IMR-90 (cell line): ENCODE results near the gene STAT4. TPM values are rescaled to one million over a fixed set of nuclear protein-coding genes. Genes with fewer than 3 reads are reported as not detected.

ENCODE experiments used
- ATAC-seq: fragments of 200-7000 bp; cut with Tn5 transposase; 2 replicates; pipeline ENCODE4 v1.9.1; 2020; ENCODE audit warnings: low read depth, mild to moderate bottlenecking, moderate library complexity
- BruUV-seq: library from RNA; stranded (reverse); fragments of 400-500 nt; replicated peaks from 2 replicates; lab custom pipeline; 2021; lab: Mats Ljungman, UMichigan
- CTCF ChIA-PET: fragments of 300-600 bp; formaldehyde crosslinking; extraction: SDS; loops from one replicate; lab custom pipeline; 2021; ENCODE audit warnings: antibody characterized with exemption; lab: Yijun Ruan, JAX
- POLR2A ChIA-PET: fragments of 300-600 bp; sonication (Branson Sonifier 250); formaldehyde crosslinking; loops from one replicate; lab custom pipeline; 2022; ENCODE audit warnings: antibody characterized with exemption; ENCODE audit not compliant: unreplicated experiment; lab: Charles Lee
- DNase-seq: peaks from one replicate; pipeline ENCODE4 v3.0.0; 2013
- H2AFZ ChIP-seq: replicated peaks from 2 replicates; pipeline ENCODE3; 2013; ENCODE audit warnings: low read length, mild to moderate bottlenecking; ENCODE audit not compliant: poor library complexity
- H2AK5ac ChIP-seq: 2 replicates; pipeline ENCODE4 v1.6.1; 2013; ENCODE audit warnings: low read depth, low read length, inconsistent platforms
- H2AK9ac ChIP-seq: replicated peaks from 2 replicates; pipeline ENCODE3; 2013; ENCODE audit warnings: mild to moderate bottlenecking, low read depth, low read length, moderate library complexity; ENCODE audit not compliant: poor library complexity
- H2BK120ac ChIP-seq: 2 replicates; pipeline ENCODE4 v1.6.1; 2013; ENCODE audit warnings: low read depth, low read length, inconsistent platforms
- H2BK15ac ChIP-seq: 3 replicates; pipeline ENCODE4 v1.6.1; 2013; ENCODE audit warnings: low read depth, low read length, inconsistent platforms
- H2BK20ac ChIP-seq: 2 replicates; pipeline ENCODE4 v1.6.1; 2013; ENCODE audit warnings: low read depth, mild to moderate bottlenecking, inconsistent platforms, low read length, moderate library complexity
- H2BK5ac ChIP-seq: 2 replicates; pipeline ENCODE4 v1.6.1; 2013; ENCODE audit warnings: mild to moderate bottlenecking, low read depth, low read length, inconsistent platforms; ENCODE audit not compliant: poor library complexity, severe bottlenecking
- H3K14ac ChIP-seq: replicated peaks from 2 replicates; pipeline ENCODE4 v1.6.1; 2013; ENCODE audit warnings: low read depth, low read length, inconsistent platforms
- H3K18ac ChIP-seq: 2 replicates; pipeline ENCODE4 v1.6.1; 2013; ENCODE audit warnings: low read depth, low read length, control low read depth
- H3K23ac ChIP-seq: 2 replicates; pipeline ENCODE4 v1.6.1; 2013; ENCODE audit warnings: low read depth, low read length, inconsistent platforms
- H3K27ac ChIP-seq: 2 replicates; pipeline ENCODE4 v1.5.1; 2013; ENCODE audit warnings: mild to moderate bottlenecking, control low read depth, low read length; ENCODE audit not compliant: insufficient read depth
- H3K27me3 ChIP-seq: 2 replicates; pipeline ENCODE4 v1.6.1; 2013; ENCODE audit warnings: low read length; ENCODE audit not compliant: control insufficient read depth, insufficient read depth
- H3K36me3 ChIP-seq: 2 replicates; pipeline ENCODE4 v1.6.1; 2013; ENCODE audit warnings: low read length, mixed read lengths; ENCODE audit not compliant: control insufficient read depth, insufficient read depth
- H3K4ac ChIP-seq: 2 replicates; pipeline ENCODE4 v1.6.1; 2013; ENCODE audit warnings: low read depth, low read length, inconsistent platforms
- H3K4me1 ChIP-seq: 2 replicates; pipeline ENCODE4 v1.6.1; 2013; ENCODE audit warnings: low read length, mixed read lengths; ENCODE audit not compliant: control insufficient read depth, insufficient read depth
- H3K4me2 ChIP-seq: 2 replicates; pipeline ENCODE4 v1.6.1; 2013; ENCODE audit warnings: low read depth, mild to moderate bottlenecking, control low read depth, low read length, moderate library complexity
- H3K4me3 ChIP-seq: 2 replicates; pipeline ENCODE4 v1.5.1; 2013; ENCODE audit warnings: low read depth, mild to moderate bottlenecking, control low read depth, low read length, moderate library complexity; ENCODE audit not compliant: insufficient read depth
- H3K56ac ChIP-seq: 2 replicates; pipeline ENCODE4 v1.6.1; 2013; ENCODE audit warnings: low read length, inconsistent platforms; ENCODE audit not compliant: insufficient read depth; ENCODE audit errors: extremely low read depth
- H3K79me1 ChIP-seq, 2 experiments: 2 replicates each; pipeline ENCODE4 v1.6.1; 2013; ENCODE audit warnings: low read length in 2 of 2, inconsistent platforms in 1 of 2, low read depth in 1 of 2
- H3K9ac ChIP-seq: 2 replicates; pipeline ENCODE4 v1.6.1; 2013; ENCODE audit warnings: low read depth, low read length, control low read depth
- H3K9me1 ChIP-seq: 2 replicates; pipeline ENCODE4 v1.6.1; 2013; ENCODE audit warnings: low read length, inconsistent platforms; ENCODE audit not compliant: insufficient read depth
- H3K9me3 ChIP-seq: 2 replicates; pipeline ENCODE4 v1.6.1; 2013; ENCODE audit warnings: low read length; ENCODE audit not compliant: control insufficient read depth, insufficient read depth
- H4K20me1 ChIP-seq: 2 replicates; pipeline ENCODE4 v1.6.1; 2013; ENCODE audit warnings: low read length, inconsistent platforms; ENCODE audit not compliant: insufficient read depth
- H4K5ac ChIP-seq: 2 replicates; pipeline ENCODE4 v1.6.1; 2013; ENCODE audit warnings: mild to moderate bottlenecking, low read depth, low read length, control low read depth
- H4K8ac ChIP-seq, 2 experiments: 2 replicates each; pipeline ENCODE4 v1.6.1; 2013; ENCODE audit warnings: low read depth in 2 of 2, low read length in 2 of 2, control low read depth in 1 of 2, inconsistent platforms in 1 of 2
- H4K91ac ChIP-seq: 2 replicates; pipeline ENCODE4 v1.6.1; 2013; ENCODE audit warnings: low read depth, low read length, inconsistent platforms; ENCODE audit not compliant: insufficient read depth
- MAFK ChIP-seq: IDR thresholded peaks from 2 replicates; pipeline ENCODE4 v1.6.1; 2012; ENCODE audit warnings: low read depth, low read length, improper control_type of control experiment
- NFE2L2 ChIP-seq: fragments of 150-350 bp; IDR thresholded peaks from 2 replicates; pipeline ENCODE4 v1.6.1; 2016; ENCODE audit warnings: low read depth, mild to moderate bottlenecking, low read length
- POLR2A ChIP-seq: IDR thresholded peaks from 2 replicates; pipeline ENCODE4 v1.6.1; 2012; ENCODE audit warnings: mild to moderate bottlenecking, low read depth, low read length
- RAD21 ChIP-seq: IDR thresholded peaks from 2 replicates; pipeline ENCODE4 v1.6.1; 2012; ENCODE audit warnings: low read length, improper control_type of control experiment
- SMC3 ChIP-seq: fragments of 150-350 bp; IDR thresholded peaks from 2 replicates; pipeline ENCODE4 v1.6.1; 2016; ENCODE audit warnings: low read depth, mild to moderate bottlenecking, antibody characterized with exemption, low read length, moderate library complexity
- WGBS, 2 experiments: methylation state at CpG; one replicate each; pipeline versions ENCODE4 v1.1.5 to v1.1.7; 2013; ENCODE audit warnings: missing lambda C conversion rate in 2 of 2; ENCODE audit not compliant: insufficient read length in 1 of 2; ENCODE audit errors: extremely low coverage in 2 of 2; 5-methylcytosine and 5-hydroxymethylcytosine counted together
- dilution Hi-C: fragments of 300-500 bp; cut with HindIII; formaldehyde crosslinking; loops from one replicate; pipeline ENCODE4 v1.14.3; 2018; ENCODE audit warnings: low sequenced_read_pairs; ENCODE audit not compliant: unreplicated experiment
- in situ Hi-C: fragments of 300-500 bp; cut with MboI; formaldehyde crosslinking; loops from 3 replicates; pipeline ENCODE4 v1.14.3; 2019; ENCODE audit warnings: low sequenced_read_pairs, inconsistent platforms, mixed read lengths
- intact Hi-C: fragments of 100-400 bp; cut with micrococcal nuclease; formaldehyde crosslinking; loops from 2 replicates; pipeline ENCODE4 v1.10.0; 2022
- polyA plus RNA-seq, 3 experiments: library from polyadenylated mRNA; depleted of rRNA; stranded (reverse); fragments of >200 nt; gene quantifications; 2 replicates each; pipeline ENCODE4 v1.2.3, GENCODE V29; 2012; ENCODE audit warnings: low replicate concordance in 1 of 3
- total RNA-seq: library from RNA; depleted of rRNA; stranded (reverse); fragments of >200 nt; gene quantifications from 2 replicates; pipeline ENCODE4 v1.2.3, GENCODE V29; 2012
- TF ChIP-seq, protein P1 (sequence below): fragments of 150-350 bp; IDR thresholded peaks from 2 replicates; pipeline ENCODE4 v1.6.1; 2017; ENCODE audit warnings: mild to moderate bottlenecking, antibody characterized with exemption, low read length, low read depth
- TF ChIP-seq, protein P2 (sequence below): conservative IDR thresholded peaks from 2 replicates; pipeline ENCODE4 v1.5.1; 2012; ENCODE audit warnings: mild to moderate bottlenecking, low read depth, low read length, improper control_type of control experiment

The STAT4 gene
- total and polyA plus RNA-seq, 2 of the 4 experiments (the other 2 are of a cell fraction) = 0.36 to 0.48 TPM

DNA sequence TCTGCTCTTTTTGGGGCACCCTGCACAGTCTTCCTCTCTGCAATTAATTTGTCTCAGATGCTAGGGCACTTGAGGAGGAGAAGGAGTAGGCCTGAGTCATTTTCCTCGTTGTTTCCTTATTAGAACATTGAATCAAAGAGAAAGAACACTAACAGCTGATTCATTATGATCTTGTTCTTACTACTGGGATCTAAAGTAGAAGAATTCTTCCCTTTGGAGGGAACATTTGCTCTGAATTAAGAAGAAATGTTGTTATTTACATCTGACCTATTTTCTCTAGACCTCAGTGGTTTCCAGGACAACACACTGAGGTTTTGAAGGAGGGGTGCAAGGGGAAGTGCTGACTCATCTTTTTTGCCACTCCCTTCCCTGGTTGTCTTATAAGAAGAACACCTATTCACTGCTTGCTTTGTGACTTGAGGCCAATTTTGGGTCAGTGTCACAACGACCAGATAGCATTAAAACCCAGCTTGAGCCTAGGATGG lies 112.5 kb downstream of the STAT4 start:
- Histone ChIP-seq H3K79me1 (no peaks in the 10 kb centered on the region), H2BK5ac (peak overlapping the region; percentile 83), H3K27ac (peak overlapping the region; percentile 64), H2AK5ac (peak overlapping the region; percentile 80), H3K9ac (no peak overlapping the region), H3K56ac (peak overlapping the region; percentile 52; the same call in 1 of the 2 replicates), H3K4me1 (peaks cover 13% of the 10 kb centered on the region), H3K4ac (peak overlapping the region; percentile 88), H4K8ac (peak overlapping the region; percentile 62 to 83), H2BK20ac (peak overlapping the region; percentile 82), H3K9me1 (peaks cover 13% of the 10 kb centered on the region), H3K4me3 (no peak overlapping the region), H4K5ac (peak overlapping the region; percentile 79), H3K14ac (peak overlapping the region; percentile 88), H3K9me3 (no peaks in the 10 kb centered on the region), H4K91ac (peak overlapping the region; percentile 65), H3K23ac (peak overlapping the region; percentile 61), H3K4me2 (no peak overlapping the region; the same call in 1 of the 2 replicates), H4K20me1 (no peaks in the 10 kb centered on the region), H2BK15ac (peak overlapping the region; percentile 86), H2AK9ac (peak overlapping the region; percentile 82), H2AFZ (peak overlapping the region; percentile 75), H3K27me3 (no peaks in the 10 kb centered on the region), H2BK120ac (peak overlapping the region; percentile 78), H3K36me3 (no peaks in the 10 kb centered on the region), H3K18ac (peak overlapping the region; percentile 93)
- dilution Hi-C loops = no loop called here
- ChIA-PET CTCF (interaction anchor here (1.3 to 1.4 kb wide), 2 partner anchors 8 to 13 kb away, joined by 3 read pairs; no protein-coding TSS in a partner anchor), POLR2A (interaction anchor here (1.0 kb wide), 1 partner anchor 12 kb away, joined by 6 read pairs; no protein-coding TSS in a partner anchor)
- no CpG with 5 or more reads among the region's 2 CpGs for WGBS, 2 experiments
- TF ChIP-seq NFE2L2 = peak; percentile 61; the same call in 1 of the 2 replicates
- TF ChIP-seq, protein P1, sequence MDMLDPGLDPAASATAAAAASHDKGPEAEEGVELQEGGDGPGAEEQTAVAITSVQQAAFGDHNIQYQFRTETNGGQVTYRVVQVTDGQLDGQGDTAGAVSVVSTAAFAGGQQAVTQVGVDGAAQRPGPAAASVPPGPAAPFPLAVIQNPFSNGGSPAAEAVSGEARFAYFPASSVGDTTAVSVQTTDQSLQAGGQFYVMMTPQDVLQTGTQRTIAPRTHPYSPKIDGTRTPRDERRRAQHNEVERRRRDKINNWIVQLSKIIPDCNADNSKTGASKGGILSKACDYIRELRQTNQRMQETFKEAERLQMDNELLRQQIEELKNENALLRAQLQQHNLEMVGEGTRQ = no peak
- TF ChIP-seq POLR2A = no peak
- TF ChIP-seq, protein P2, sequence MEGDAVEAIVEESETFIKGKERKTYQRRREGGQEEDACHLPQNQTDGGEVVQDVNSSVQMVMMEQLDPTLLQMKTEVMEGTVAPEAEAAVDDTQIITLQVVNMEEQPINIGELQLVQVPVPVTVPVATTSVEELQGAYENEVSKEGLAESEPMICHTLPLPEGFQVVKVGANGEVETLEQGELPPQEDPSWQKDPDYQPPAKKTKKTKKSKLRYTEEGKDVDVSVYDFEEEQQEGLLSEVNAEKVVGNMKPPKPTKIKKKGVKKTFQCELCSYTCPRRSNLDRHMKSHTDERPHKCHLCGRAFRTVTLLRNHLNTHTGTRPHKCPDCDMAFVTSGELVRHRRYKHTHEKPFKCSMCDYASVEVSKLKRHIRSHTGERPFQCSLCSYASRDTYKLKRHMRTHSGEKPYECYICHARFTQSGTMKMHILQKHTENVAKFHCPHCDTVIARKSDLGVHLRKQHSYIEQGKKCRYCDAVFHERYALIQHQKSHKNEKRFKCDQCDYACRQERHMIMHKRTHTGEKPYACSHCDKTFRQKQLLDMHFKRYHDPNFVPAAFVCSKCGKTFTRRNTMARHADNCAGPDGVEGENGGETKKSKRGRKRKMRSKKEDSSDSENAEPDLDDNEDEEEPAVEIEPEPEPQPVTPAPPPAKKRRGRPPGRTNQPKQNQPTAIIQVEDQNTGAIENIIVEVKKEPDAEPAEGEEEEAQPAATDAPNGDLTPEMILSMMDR = no peak
- no peak for TF ChIP-seq RAD21
- TF ChIP-seq SMC3 = no peak
- peak; percentile 100 for TF ChIP-seq MAFK
- DNase-seq (peak; percentile 80), ATAC-seq (peak; percentile 80)
- no TSS peak for BruUV-seq
- in situ Hi-C loops = no loop called here
- intact Hi-C loops = no loop called here
